GM18508 (cell line): ENCODE measurements around the gene GLIS1.

Source experiments
- ATAC-seq: cut with Tn5 transposase; IDR thresholded peaks from one replicate; pipeline ENCODE4 v1.9.1; 2021; ENCODE audit warnings: moderate number of reproducible peaks; ENCODE audit not compliant: insufficient read depth, unreplicated experiment

The GLIS1 gene

GRCh38 chr1:53575141-53575954, 163.6 kb downstream of the GLIS1 start:
- no peak for ATAC-seq

GRCh38 chr1:53574621-53575020, 164.3 kb downstream of the GLIS1 start:
- ATAC-seq = no peak

GRCh38 chr1:53573931-53574330, 165.0 kb downstream of the GLIS1 start:
- ATAC-seq = no peak

GRCh38 chr1:53573522-53573921, 165.4 kb downstream of the GLIS1 start:
- no peak for ATAC-seq

- ATAC-seq = no peak
Observed at GRCh38 chr1:53572815-53573173, 166.2 kb downstream of the GLIS1 start.

GRCh38 chr1:53572065-53572814, 166.7 kb downstream of the GLIS1 start:
- no peak for ATAC-seq

- ATAC-seq = no peak
Observed at GRCh38 chr1:53568540-53568939, 170.4 kb downstream of the GLIS1 start.

- no peak for ATAC-seq
Observed at GRCh38 chr1:53567851-53568250, 171.1 kb downstream of the GLIS1 start.

GRCh38 chr1:53567450-53567849, 171.5 kb downstream of the GLIS1 start:
- no peak for ATAC-seq

GRCh38 chr1:53563611-53564010, 175.4 kb downstream of the GLIS1 start:
- no peak for ATAC-seq

GRCh38 chr1:53562981-53563379, 176.0 kb downstream of the GLIS1 start:
- ATAC-seq = no peak

- ATAC-seq = no peak
Observed at GRCh38 chr1:53562291-53562980, 176.5 kb downstream of the GLIS1 start.

GRCh38 chr1:53561503-53562105, 177.4 kb downstream of the GLIS1 start:
- no peak for ATAC-seq

GRCh38 chr1:53560581-53561502, 178.1 kb downstream of the GLIS1 start:
- ATAC-seq = no peak

GRCh38 chr1:53559854-53560580, 178.9 kb downstream of the GLIS1 start:
- ATAC-seq = no peak

- no peak for ATAC-seq
Observed at GRCh38 chr1:53559391-53559815, 179.6 kb downstream of the GLIS1 start.

GRCh38 chr1:53558739-53559315, 180.1 kb downstream of the GLIS1 start:
- ATAC-seq = no peak

GRCh38 chr1:53557830-53558738, 180.9 kb downstream of the GLIS1 start:
- no peak for ATAC-seq
